HG03521 (cell line): ENCODE results near the gene SP9.

Experiments
- ATAC-seq: cut with Tn5 transposase; IDR thresholded peaks from one replicate; pipeline ENCODE4 v1.9.1; 2021; ENCODE audit warnings: mild to moderate bottlenecking, moderate library complexity; ENCODE audit not compliant: unreplicated experiment

SP9 gene

DNA sequence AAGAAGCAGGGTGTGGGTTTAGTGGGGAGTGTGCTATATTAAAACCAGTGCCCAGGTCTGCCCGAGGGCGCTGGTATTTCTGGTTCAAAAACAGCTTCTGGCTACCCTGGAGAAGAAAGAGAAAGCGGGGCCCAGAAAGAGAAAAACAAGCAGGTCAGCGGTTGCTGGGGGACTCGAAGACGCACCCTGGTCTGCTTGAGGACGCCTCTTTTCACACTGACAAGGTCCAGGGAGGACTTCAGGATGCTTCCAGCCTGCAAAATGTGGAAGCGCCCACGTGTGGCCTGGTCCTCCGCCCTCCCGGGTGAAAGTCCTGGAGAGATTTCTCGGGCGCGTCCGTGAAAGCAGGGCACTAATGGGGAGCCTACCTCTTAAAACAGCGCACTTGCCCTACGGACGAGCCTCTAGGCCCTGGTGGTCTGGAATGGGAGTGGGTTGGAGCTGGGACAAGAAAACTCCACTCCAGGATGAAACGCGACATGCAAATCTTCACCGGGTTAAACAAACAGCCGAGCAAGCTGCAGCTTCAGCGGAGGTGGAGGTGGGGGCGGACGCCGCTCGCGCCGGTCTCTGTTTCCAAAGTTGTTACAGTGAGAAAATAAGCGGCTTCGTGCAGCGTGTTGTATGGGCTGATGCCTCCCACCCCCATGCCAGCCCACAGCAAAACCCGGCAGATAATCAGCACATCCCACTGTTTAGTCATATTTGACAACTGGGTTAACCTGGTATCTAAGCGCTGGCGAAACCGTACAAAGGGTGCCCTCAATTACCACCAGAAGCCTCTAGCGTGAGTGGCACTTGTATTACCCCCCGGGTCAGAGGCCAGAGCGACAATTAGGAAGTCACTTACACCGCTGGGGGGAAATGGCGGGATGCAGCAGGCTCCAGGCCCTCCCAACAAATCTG lies 1.1 kb upstream of the SP9 start:
- ATAC-seq, result no peak

DNA sequence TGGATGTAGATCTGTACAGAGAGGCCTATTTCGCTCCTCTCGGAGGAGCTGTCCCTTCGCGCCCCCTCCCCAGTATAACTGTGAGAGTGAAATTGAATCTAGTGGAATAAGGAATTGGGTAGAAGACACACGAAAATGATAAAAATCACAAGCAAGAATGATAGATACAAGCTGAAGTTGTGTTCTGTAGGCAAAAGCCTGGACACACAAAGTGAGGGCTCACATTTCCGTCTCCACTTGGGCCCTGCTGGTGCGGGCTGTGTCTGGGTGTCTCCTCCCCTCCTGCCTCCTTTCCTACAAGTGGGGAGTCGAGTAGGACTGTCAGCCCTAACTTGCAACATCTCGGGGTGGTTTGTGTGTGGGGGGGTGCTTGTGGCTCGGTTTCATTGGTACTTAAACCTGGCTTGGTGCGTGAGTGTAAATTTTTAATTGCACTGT lies 457 bp upstream of the SP9 start:
- ATAC-seq, result no peak

DNA sequence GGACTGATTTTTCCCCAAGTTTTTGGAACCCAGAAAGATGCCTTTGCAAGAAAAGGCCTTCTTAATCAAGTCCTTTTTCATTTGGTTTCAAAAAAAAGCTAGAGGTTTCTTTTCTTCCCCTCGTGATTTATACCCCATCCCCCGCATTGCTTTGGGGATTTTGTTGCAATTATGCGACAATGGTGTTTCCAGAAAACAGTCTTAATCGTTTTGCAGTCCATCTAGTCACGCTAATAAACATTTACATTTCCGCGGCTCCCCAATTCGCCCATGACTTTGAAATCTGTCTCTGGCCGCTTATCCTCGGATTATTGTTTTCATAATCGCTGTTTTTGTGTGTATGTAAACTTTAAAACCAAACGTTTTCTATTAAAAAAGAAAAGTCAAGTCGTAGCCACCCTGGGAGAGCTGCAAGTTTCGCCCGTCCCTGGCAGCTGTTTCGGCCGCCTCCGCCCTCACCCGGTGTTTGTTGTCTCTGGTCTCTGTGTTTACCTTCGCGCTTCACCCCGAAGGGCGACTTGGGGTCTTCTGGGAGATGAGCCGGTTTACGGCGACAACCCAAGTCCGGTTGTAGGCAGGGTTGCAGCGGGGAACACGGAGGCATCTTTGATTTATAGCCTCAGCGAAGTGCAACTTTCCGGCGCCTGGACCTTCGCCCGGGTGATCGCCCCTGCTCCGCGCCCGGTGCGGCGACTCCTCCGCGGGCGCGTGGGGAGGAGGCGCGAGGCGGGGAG lies 667 bp downstream of the SP9 start:
- ATAC-seq, result no peak

DNA sequence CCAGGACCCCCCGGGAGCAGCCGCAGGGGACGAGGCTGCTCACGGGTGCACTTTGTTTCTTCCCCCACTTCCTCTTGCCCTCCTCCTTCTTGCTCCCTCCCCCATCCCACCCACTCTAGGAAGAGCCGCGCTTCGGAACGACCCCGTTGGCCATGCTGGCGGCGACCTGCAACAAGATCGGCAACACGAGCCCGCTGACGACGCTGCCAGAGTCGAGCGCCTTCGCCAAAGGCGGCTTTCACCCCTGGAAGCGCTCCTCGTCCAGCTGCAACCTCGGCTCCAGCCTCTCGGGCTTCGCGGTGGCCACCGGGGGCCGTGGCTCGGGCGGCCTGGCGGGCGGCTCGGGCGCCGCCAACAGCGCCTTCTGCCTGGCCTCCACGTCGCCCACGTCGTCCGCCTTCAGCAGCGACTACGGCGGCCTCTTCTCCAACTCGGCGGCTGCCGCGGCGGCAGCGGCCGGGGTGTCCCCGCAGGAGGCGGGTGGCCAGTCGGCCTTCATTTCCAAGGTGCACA lies 1.3 kb downstream of the SP9 start:
- peak; percentile 3 for ATAC-seq

DNA sequence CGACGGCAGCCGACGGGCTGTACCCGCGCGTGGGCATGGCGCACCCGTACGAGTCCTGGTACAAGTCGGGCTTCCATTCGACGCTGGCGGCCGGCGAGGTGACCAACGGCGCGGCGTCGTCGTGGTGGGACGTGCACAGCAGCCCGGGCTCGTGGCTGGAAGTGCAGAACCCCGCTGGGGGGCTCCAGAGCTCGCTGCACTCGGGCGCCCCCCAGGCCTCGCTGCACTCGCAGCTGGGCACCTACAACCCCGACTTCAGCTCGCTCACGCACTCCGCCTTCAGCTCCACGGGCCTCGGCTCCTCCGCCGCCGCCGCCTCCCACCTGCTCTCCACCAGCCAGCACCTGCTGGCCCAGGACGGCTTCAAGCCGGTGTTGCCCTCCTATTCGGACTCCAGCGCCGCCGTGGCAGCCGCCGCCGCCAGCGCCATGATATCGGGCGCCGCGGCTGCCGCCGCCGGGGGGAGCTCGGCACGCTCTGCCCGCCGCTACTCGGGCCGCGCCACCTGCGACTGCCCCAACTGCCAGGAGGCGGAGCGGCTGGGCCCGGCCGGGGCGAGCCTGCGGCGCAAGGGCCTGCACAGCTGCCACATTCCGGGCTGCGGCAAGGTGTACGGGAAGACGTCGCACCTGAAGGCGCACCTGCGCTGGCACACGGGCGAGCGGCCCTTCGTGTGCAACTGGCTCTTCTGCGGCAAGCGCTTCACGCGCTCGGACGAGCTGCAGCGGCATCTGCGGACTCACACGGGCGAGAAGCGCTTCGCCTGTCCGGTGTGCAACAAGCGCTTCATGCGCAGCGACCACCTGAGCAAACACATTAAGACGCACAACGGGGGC lies 2.0 kb downstream of the SP9 start:
- ATAC-seq, result peak; percentile 41

DNA sequence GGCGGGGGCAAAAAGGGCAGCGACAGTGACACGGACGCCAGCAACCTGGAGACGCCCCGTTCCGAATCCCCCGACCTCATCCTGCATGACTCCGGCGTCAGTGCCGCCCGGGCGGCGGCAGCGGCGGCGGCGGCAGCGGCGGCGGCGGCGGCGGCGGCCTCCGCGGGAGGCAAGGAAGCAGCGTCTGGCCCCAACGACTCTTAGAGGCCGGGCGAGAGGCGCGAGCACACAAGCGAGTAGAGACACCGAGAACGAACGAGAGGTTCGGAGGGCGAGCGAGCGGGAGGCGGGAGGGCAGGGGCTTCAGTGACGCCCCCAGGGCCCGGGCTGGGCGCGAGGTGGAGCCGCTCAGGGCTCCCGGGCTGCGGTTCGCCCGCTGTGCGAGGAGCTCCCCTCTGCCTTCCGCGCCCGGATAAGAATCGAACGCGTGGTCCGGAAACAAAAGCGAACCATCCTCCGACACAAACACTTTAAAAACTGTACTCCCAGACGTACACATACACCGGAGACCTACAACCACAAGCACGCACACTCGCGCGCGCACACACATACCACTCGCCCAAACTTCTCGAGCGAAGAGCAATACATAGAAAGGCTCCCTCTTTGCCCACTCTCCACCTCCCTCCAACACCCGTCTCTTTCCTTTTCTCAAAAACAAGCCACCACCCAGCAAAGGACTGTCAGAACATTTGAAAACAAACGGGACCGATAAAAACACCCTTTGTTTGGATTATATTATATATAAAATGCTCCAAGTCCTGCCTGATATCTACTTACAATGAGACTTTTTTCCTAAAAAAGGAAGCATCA lies 2.8 kb downstream of the SP9 start:
- peak; percentile 5 for ATAC-seq

DNA sequence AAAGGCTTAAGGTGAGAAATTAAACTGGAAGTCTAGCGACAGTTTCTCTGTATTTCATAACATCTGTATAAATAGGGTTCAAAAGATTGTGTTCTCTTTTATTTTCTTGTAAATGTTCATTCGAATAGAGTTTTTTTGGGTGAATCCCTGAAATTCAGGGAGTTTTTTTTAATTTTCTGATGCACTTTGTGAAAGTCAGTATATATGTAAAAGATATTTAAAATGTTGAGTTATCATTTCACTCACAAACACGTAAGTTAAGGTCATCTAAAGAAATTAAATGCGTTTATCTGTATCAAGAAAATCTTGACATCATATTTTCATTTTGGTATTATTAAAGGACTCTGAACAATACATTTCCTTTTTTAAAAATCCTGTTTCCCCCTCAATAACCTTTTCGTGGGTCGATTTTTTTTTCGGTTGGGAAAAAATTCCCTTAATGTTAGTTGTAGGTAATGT lies 3.4 kb downstream of the SP9 start:
- no peak for ATAC-seq

DNA sequence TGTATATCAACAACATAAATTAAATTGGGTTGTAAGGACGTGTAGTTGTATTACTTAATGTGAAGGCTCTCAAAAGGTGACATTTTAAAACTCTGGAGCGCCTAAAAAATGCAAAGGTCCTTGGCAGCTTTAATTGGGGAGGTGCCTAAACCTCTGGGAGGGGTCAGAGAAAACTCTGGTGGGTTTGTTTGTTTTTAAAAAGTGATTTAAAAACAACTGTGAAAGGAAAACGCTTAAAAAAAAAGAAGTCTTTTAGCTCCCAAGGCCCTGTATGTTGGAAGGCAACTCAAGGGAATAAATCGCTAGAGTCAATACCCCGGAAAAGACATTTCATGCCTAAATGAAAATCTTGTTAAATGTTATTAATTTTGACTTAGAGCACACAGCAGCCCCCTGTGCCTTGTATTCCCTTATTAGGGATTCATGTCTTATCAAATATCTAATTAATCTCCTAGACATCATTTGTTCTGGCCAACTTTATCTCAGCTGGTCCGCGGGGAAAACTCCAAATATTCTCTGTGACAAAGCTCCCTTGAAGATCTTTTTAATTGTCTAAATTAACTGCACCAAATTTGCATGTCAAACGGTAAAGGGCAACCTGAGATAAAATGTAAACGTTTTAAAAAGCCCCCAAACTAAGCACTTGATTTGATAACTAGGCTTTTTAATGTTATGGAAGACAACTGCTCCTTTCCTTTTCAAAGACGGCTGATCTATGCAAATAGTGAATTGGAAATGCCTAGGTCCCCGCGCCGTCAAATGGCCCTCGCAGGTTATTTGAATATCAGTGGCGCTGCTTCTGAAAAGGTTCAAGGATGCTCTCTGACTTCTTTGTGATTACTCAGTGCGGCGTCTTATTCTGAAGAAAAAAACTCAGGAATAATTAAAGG lies 4.2 kb downstream of the SP9 start:
- no peak for ATAC-seq

DNA sequence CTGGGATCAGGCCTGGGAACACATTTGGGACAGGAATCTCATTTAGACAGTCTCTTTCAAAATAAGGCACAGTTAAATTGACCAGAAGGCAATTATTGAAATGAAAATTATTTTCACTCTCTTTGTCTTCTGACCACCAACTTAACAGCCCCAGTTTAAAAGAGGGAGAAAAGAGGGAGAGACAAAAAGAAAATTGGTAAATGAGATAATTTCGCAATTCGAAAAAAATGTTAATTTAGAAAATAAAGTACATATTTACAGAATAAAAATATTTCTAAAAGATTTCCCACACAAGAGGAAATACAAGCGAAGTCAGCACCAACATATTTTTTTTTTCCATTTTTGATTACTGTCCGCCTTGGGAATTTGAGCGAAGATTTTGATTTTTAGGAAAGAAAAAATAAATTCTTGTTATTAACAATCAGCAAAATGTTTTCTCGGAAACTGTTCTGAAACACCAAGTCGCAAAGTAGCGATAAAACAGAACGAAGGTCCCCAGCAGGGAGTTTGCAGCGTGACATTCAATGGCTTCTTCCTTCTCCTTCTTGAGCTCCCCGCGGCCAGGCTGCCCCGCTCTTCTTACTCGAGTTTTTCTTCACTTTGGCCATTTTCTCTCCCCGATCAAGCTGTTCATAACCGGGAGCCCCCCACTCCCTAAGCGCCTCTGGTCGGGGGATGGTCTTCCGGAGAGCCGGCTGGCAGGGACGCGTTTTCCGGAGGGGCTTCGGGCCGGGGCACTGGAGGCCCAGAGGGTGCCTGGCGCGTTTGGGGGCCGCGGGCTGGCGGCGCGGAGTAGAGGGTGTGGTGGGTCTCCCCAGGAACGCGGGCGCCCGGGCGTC lies 5.0 kb downstream of the SP9 start:
- ATAC-seq, result no peak

DNA sequence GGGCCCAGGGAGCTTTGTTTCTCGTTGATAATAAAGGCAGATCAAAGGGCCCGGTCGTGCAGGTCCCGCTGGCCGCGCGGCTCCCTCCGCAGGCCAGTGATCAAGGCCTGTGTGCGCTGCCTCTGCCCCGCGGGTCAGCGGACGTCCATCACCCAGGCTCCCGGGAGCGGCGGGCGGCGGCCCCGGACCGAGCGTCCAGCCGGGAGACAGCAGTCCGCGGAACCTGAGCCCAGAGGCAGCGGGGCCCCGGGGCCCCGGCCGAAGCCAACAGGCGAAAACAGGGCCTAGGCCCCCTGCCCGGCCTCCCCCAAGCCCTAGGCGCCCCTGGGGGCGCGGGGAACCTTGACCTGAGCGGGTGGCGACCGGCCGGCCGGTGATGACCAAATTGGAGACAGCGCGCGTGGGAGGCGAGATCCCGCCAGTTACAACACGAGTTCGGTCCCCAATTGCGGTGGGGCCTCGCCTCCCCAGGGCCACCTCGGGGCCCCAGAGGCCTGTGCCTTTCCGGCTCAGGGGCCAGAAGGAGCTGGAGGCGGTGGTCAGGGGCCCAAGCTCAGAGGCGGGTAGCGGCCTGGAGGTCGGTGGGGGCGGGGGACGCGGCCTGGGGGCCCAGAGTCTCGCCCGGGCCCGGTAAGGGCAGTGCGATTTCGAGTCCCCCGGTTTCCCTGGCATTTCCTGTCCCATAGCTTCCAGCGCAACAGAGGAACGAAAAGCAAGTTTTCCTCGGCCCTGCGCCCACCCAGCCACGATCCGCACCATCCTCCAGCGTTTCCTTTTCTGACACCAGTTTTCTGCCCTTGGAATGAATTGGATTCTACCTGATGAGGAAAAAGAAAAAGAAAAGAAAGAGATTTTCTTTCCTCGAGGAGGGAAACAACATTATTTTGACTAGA lies 5.9 kb downstream of the SP9 start:
- ATAC-seq, result no peak

DNA sequence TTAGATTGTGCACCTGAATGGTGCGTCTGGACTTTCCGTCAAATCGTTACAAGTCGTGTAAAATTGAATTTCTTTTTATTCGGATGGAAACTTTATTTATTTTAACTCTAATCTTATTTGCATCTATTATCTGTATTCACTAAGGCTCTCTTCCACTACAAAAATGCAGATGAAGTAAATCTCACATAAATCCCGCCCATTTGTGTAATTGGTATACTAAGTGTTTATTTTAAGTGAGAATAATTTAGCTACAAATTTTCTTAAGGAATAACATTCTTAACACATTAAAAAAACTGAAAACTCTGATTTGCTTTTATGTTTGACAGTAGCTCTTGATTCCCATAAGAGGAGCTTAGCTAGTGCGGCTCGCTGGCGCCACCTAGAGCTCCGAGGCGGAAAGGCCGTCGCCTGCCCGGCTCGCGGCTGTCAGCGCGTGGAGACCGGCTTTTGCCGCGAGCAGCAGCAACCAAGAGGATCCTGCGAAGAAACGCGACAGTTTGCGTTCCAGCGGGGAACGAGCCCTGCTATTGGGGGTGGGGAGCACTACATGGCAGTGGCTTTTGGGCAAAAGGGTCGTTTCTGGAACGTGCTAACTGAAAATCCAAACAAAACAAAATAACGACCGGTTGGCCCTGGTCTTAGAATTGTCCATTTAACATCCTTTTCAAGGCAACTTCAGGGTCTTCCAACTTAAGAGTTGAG lies 6.7 kb downstream of the SP9 start:
- no peak for ATAC-seq

DNA sequence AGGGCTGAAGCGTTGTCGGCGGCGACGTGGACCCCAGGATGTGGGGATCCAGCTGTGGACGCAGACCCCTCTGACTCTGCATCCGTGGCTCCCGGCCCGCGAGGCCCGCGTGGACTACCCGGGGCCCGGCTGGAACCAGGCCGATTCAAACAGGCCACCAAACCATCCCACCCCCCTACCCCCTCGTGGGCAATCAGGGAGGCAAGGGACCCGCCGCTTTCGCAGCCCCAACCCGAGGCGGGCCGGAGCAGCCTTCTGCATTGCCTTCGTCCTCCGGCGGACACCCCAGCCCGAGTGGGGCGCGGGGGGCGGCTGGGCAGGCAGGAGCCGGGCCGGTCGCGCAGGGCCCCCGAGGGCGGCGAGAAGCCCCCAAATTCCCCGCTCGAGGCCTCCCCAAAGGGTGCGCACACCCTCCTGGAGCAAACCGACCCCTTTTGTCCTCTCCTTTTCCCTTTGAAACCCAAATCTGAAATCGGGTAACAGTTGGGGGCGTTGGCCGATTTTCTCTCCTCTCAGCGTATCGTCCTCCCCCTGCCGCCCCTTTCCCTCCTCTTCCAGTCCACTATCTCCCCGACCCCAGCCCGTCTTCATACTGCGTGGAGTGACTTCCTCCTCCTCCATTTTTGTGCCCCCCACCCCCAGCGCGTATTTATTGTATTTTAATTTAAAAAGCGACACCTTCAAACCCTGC lies 7.4 kb downstream of the SP9 start:
- no peak for ATAC-seq

DNA sequence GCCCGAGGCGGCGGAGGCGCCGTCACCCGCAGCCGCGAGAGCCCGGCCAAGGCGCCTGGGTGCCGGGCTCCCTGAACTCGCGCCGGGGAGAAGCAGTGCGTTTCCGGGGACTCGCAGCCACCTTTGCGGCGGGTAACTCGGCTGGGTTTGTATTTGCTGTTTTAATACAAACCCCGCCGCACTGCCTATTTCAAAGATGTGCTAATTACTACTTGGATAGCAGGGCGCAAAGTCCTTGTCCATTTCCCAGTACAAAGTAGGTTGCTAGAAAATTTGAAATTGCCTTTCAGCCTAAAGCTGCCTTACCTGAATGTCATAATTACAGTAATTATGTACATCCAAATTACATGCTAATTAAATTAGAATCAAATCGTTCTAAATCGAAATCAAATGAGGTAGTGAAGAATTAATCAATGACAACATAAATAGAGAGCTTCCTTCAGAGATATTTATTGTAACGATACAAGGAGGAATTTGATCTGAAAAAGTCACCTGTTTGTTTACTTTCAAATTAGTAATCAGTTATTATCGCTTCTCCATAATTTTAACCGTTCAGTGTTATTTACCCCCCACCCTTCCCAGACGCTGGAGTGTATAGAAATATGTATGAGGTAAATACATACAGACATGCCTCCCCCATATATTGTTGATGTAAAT lies 8.1 kb downstream of the SP9 start:
- no peak for ATAC-seq

DNA sequence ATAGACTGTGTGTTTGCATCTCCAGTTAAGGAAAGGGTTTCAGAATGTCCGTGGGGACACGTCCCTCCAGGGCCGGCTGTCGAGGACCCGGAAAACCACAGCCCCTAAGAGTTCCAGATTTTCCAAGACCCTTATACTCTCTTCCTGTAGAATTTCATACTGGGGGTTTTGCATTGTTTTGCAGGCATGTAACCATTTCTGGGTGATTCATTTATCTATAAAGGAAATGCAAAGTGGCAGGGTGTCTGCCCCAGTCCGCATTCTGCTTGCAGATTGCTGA lies 8.5 kb downstream of the SP9 start:
- ATAC-seq, result no peak

DNA sequence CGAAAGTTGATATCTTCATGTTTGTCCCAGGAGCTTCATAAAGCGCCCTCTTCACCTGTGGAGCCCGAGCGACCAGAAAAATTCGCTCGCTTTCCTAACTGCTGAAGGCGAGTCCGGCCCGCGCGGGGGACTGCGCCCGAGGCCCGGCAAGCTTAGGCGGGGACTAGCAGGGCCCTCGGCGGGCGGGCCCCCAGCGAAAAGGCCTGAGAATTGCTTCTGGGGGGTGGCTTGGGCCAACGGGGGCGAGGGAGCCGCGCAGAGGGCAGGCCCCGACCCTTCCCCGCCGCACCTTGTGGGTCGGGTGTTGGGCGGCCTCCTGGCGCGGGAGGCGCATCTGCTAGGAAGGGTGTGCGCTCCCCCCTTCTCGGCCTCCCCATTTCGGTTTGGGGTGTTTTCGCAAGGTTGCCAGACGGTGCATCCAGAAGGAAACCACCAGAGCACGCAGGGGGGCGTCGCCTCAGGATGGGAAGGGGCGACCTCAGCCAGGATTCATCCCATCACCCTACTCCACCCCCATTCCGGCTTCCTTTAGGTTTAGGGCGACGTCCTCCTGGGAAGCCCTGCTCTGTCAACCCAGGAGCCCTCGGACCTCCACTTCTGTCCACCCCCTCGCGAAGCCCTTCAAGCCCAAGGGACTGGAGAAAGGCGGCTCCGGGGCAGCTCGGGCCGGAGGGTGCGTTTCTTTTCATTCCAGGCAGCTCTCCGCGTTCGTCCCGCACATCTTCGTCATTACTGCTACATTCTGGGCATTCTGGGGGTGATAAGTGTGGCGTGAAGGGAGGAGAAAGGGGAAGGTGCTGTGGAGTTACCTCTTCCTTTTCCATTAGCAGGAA lies 9.1 kb downstream of the SP9 start:
- ATAC-seq, result no peak
